Embryonic facial prominence (tissue), 1 donor: ENCODE results near the gene ISLR2.
A peak's percentile ranks its signal among the peaks of the same experiment; 100 is the strongest.
"Not testable (repeated sequence)": the region's sequence is repeated elsewhere in the genome, so short reads cannot be mapped to it uniquely, and the experiment has no call there.

Source experiments
- DNase-seq: peaks from one replicate; pipeline ENCODE4 v3.0.0-alpha.2; 2016; ENCODE audit errors: extremely low spot score

The ISLR2 gene

DNA sequence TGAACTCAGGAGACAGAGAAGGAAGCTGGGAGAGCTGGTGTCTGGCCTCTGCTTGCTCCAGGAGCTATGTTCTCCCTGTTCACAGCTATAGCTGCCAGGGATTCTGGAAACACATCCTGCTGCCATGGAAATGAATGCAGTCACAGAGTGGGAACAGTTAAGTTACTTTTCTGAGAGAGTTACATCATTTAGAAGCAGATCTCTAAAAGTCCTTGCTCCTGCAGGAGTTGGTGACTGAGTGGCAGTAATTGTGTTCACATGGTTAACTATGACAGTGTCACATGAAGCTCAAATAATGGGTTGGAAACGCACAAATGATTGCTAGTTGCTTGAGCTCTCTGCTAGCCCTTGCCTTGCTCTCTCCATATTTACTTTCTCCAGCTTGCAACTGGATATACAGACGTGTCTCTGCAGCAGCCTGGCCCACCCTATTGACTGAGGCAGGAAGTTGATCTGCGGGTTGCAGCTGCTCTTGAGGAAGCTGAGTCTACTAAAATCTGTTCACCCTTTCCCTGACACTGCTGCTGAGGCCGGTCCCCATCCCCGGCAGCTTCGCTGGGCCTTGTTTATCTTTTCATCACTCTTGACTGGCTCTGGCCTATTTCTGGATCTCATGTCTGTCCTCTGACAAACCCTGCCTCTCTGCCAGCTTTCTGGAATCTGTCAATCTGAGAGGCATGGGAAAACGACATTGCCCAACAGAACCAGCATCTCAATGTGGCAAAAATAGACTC is 26.5 kb downstream of the ISLR2 start:
- no peak for DNase-seq

DNA sequence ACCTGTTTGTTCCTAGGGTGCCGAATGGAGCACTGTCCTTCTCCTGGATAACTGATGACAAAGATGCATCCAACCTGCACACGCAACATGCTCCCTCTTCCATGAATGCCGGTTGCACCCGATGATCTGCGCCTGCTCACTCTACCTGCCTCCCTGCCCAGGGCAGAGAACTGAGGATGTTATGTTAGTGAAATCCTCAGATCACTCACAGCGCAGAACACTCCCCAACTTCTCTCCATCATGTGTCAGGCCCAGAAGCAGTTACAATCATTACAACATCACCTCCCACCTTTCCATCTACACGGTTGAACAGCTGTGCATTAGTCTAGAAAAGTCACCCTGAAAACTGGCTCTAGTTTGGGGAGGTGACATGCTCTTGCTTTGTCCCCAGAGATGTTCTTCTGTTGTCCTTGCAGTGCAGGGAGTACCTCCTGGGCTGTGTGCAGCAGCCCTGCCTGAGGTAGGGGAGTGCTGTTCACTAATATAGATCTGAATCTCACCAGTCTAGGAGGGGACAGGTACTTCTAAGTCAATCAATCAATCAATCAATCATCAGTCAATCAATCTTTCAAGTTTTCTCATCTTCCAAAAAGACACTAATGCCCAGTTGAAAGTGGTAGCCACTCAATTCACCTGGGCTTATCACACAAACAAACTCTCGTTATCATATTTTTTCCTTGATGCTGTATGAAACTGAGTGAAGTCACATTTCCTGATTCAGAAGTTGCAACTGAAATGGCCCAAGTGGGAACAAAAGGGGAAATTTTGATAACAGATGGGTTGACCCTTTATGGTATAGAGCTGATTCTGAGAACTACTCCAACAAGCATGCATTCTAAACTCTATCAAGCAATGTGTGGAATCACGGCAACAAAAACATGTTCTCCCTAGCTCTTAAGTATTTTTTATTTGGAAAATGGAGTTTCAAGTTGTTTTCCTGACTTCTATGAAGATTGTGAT is 27.8 kb downstream of the ISLR2 start:
- no peak for DNase-seq

DNA sequence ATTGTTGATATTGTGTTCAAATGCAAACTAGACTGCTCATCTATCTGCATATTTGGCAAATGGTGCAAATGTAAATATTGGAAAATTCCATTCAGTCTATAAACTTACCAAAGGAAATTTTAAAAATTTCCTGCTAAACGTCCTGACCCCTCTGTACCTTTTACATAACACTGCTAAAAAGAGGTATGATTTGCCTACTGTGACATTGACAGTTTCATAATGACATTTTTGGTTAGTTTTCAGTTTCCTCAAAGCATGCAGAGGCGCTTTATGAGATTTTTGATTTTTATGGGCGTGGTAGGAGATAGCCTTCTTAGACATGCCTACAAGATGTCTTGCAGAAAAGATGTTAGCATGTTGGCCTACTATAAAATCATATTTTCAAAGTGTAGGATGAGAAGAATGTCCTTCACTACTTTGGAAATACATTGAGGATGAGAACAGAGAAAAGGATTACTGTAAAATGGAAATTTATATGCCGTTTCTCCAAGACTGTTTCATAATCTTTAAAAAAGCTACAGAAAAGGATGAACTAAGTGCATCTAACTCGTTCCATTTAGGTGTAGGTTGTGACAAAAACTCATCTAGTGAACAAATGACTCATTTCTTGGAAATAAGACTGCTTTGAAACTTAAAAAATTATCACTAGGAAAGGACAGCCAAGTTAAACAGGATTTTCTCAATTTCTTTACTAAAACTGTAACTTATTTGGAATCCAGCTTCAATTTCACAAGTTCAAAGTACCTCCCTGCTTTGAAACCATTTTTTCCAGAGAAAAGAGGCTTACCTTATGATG is 28.7 kb downstream of the ISLR2 start:
- no peak for DNase-seq

DNA sequence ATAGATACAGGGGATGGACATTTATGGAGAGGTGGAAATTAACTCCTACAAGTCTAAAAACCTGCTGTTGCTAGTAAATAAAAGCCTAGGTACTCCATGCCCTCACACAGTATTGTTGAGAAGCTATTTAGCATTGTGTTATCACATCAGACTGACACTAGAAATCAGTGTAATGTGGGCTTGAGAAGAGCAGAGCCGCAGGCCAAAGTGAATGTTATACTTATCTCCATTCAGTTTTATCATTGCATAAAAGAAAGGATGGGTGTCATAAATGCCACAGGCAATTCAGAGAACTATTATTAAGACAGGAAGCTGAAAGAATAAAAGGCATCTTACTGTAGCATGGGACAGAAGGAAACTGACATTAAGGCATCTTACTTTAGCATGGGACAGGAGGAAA is 29.4 kb downstream of the ISLR2 start:
- no peak for DNase-seq

DNA sequence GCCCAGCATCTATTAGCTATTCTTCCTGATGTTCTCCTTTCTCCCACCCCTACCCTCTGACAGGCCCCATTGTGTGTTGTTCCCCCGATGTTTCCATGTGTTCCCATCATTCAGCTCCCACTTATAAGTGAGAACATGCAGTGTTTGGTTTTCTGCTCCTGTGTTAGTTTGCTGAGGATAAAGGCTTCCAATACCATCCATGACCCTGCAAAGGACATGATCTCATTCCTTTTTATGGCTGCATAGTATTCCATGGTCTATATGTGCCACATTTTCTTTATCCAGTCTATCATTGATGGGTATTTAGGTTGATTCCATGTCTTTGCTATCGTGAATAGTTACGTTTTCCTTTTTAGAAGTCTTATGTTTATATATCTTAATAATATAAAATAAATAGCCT is 30.0 kb downstream of the ISLR2 start:
- DNase-seq: not testable (repeated sequence)

DNA sequence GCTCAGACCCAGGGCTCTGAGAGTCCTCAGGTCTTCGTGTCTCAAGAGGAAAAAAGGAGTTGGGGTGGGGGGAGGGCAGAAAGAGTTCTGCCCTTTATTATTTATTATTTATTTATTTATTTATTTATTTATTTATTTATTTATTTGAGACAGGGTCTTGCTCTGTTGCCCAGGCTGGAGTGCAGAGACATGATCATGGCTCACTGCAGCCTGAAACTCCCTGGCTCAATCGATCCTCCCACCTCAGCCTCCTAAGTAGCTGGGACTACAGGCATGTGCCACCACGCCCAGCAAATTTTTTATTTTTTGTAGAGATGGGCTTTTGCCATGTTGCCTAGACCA is 31.8 kb downstream of the ISLR2 start:
- not testable (repeated sequence) for DNase-seq

DNA sequence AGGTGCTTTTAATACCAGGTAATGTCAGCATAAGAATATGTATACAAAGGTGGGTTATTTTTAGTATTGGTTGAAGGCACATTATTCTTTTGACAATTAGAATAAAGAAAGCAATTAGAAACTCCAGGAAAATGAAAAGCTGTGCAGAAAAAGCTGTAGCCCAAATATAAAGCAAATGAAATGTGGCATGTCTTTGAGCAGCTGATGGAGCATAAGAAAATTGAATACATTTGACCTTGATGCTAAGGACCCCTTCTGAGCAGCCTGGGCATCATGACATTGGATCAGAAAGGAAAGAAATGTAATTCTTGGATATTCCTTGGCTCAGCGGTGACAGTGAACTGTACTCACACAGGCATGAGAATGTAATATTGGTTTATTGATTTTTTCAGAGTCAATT is 35.1 kb downstream of the ISLR2 start:
- DNase-seq: no peak

DNA sequence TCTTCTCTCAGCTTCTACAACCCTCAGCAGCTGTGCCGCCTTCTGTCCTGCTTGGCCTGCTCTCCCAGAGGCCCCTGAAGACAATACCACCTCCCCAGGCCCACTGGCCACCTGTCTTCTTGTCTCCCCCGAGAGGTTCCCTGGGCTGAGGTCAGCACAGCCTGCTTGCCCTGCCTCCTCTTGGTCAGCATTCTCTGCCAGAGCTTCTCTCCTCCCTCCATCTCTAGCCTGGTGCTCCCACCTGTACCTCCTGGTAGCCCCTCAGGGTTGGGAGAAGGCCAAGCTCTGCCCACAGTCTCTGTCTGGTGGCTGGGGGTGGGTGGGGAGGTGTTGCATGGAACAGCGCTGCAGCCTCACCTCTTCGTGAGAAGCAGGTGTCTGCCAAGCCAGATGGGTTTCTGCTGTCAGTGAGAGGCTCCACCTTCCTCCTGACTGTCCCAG is 37.5 kb downstream of the ISLR2 start:
- DNase-seq: no peak

DNA sequence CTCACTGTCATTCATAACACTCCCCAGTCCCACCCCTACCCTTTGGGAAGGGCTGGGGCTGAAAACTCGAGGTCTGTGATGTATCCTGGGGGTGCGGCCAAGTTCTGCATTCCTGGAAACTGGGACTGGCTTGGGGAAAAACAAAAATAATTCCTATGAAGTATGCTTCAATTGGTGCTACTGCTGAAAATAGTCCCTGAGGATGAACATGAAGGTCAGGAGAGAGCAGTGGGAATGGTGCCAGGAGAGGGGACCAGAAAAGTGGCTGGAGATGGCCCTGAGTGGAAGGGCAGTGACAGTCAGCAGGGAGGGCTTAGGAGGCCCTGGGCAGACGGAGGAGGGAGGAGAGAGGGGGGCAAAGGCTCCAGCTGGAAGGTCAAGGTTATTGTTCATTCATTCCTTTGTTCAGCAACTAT is 38.3 kb downstream of the ISLR2 start:
- no peak for DNase-seq

DNA sequence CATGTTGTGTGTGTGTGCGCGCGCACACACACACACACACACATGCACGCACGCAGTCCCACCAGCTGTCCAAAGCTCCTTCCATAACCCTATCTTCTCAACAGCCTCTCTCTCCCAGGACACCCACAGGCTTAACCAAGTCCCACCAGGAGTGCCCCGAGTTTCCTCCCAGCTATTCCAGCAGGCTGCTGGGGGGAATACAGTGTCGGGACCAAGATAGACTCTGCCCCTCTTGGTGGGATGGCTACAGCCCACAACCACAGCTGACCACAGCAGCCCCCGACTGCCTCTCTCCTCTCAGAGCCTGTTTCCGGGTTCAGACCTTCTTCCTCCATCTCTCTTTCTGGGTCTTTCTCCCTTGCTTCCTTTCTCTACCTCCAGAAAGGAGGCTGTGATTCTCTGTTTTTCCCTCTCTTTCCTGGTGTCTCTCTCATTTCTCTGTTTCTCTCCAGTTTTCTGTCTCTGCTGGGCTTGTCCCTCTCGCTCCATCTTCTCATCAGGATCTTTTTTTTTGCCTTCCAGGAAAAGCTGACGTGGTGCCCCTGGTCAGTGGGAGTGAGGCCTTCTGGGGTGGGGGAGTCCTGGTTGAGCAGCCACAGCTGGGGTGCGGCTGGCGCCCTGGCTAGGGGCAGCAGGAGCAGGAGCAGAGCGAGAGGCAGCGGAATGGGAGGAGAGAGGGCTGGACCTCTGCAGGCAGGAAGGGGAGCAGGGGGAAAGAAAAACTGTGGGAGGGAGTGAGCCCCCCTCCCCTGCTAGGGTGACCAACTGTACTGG is 39.9 kb downstream of the ISLR2 start:
- no peak for DNase-seq

DNA sequence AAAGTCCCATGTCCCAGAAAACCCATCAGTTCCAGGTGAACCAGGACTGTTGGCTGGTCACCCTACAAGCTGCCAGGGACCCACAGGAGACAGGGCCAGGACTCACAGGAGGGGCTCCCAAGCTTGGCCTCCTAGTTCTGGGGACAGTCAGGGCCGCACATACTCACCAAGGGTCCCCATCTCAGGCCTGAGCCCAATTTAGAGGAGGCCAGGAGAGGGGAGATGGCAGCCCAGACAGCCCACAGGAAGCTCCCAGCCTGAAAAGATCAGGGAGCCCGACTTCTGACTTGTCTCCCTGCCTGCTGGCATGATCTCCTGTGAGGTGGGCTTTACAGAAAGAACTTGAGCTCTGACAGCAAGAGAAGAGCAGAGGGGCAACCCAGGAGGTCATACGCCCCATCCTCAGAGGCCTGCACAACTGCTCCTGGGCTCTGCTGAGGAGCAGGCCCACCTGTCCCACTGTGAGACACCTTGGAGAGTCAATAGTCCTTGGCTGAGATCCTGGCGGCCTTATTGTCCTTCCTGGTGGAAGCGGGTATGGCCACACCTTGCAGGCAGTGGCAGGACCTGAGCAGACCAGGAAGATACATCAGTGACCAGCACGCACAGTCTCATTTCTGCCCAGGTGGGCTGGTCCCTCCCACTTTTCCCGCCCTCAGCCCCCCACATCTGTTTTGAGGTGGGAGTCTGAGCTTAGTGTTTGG is 40.6 kb downstream of the ISLR2 start:
- DNase-seq: no peak

DNA sequence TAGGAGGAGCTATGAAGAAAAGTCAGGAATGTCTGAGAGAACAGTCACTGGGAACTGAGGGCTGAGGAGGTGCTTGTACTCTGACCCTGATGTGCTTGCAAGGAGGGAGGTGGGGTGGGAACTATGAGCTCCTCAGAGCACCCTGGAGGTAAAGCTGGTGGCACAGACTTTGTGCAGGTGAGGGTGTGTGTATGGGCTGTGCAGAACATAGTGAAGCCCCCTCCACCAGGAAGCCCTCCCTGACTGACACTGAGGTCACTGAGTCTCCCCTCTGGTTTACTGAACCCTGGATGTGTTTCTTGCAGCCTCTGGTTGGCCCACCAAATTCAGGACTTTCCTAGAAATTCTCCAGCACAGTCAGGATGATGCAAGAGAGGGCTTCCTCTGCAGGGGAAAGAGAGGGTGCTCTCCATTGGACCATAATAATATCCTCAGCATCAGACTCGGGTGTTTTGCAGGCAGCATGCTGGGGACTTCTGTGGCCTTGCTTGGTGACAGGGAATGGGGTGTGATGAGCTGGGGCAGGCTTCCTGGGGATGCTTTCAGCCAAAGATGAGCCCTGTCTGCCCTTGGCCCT is 41.7 kb downstream of the ISLR2 start:
- no peak for DNase-seq

DNA sequence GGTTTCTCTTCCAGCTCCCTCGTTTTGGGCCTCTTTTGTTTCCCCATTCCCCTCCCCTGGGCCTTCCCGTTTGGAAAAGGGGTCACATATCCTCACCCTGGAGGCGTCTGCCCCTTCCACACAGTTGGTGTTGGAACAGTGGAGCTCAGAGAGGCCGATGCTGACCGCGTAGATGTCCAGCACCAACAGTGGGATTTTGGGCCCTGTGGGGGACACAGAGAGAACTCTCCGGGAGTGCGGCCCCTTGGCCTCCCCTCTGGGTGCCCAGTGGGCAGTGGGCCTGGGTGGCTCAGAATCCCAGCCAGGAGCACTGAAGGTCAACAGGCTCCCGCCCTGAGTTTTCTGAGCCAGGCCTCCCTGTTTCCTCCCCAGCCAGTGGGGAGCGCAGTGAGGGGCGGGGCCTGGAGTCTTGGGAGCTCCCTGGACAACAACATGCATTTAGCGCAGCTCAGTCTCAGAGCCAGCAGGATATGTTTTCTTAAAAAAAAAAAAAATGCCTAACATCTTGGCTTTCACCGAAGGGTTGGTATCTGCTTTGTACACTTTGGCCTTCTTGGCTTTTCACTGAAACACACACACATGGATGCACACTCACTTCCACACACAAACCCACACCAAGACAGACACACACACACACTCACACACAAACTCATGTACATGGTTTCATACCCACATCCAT is 42.5 kb downstream of the ISLR2 start:
- DNase-seq: peak; percentile 34

DNA sequence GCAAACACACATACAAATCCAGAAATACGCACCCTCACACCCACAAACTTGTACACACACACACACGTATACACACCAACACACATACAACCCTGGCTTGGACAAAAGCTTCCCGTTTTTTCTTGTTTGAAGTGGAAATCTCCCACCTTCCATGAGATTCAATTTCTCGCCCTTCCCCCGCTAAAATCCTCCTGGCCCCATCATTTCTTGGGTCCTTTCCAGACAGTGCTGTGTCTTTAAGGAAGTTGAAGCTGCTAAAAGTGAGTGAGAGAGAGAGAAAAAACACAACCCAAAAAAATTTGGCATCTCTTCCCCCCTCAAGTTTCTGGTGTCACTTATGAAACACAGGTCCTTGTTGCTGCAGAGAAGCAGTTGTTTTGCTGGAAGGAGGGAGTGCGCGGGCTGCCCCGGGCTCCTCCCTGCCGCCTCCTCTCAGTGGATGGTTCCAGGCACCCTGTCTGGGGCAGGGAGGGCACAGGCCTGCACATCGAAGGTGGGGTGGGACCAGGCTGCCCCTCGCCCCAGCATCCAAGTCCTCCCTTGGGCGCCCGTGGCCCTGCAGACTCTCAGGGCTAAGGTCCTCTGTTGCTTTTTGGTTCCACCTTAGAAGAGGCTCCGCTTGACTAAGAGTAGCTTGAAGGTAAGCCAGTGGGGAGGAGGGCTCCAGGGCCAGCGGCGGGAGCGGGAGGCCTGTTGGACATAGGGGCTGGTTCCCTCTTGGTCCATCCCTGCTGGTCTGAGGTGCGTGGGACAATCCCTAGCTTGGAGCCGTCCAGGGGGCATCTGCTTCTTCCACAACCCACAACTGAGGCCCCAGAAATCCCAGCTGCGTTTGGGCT is 43.2 kb downstream of the ISLR2 start, which contains the start of gene ISLR:
TSS of gene ISLR (plus strand) at position 331 of the 839 bp plus-strand sequence. CDS start 1,149 bp downstream, outside the sequence.
- DNase-seq: peak; percentile 75

DNA sequence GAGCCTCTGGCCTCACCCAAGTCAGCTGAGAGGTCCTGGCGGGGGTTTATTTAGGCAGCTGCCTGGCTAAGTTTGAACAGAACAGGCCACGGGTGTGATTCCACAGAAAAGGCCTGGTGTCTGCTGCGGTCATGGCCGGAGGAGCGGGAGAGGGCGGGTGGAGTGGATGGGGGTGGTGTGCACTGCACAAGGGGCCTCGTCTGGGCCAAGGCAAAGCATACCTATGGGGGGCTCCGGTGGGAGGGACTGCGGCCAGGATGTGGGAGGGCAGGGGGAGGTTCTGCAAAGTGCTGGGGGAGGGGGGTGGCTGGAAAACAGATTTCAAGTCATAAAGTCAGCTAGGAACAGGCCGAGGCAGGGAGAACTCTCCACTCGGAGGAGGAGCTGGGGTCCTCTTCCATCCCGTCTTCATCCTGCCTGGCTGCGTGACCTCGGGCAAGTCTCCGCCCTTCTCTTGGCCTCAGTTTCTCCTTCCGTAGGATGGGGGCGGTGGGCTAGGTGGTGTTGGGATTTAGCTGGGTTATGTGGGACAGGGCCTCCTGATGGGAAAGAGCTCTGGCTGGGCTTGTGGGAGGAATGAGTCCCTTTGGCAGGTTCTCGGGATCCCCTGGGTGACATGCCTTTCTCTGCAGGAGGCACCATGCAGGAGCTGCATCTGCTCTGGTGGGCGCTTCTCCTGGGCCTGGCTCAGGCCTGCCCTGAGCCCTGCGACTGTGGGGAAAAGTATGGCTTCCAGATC is 44.0 kb downstream of the ISLR2 start:
- peak; percentile 15 for DNase-seq

DNA sequence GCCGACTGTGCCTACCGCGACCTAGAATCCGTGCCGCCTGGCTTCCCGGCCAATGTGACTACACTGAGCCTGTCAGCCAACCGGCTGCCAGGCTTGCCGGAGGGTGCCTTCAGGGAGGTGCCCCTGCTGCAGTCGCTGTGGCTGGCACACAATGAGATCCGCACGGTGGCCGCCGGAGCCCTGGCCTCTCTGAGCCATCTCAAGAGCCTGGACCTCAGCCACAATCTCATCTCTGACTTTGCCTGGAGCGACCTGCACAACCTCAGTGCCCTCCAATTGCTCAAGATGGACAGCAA is 44.5 kb downstream of the ISLR2 start:
- no peak for DNase-seq

DNA sequence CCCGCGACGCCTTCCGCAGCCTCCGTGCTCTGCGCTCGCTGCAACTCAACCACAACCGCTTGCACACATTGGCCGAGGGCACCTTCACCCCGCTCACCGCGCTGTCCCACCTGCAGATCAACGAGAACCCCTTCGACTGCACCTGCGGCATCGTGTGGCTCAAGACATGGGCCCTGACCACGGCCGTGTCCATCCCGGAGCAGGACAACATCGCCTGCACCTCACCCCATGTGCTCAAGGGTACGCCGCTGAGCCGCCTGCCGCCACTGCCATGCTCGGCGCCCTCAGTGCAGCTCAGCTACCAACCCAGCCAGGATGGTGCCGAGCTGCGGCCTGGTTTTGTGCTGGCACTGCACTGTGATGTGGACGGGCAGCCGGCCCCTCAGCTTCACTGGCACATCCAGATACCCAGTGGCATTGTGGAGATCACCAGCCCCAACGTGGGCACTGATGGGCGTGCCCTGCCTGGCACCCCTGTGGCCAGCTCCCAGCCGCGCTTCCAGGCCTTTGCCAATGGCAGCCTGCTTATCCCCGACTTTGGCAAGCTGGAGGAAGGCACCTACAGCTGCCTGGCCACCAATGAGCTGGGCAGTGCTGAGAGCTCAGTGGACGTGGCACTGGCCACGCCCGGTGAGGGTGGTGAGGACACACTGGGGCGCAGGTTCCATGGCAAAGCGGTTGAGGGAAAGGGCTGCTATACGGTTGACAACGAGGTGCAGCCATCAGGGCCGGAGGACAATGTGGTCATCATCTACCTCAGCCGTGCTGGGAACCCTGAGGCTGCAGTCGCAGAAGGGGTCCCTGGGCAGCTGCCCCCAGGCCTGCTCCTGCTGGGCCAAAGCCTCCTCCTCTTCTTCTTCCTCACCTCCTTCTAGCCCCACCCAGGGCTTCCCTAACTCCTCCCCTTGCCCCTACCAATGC is 45.1 kb downstream of the ISLR2 start:
- no peak for DNase-seq
